Measurements from ENCODE around the gene CFAP58. TPM values are rescaled to one million over a fixed set of nuclear protein-coding genes. Genes with fewer than 3 reads are reported as not detected.

CFAP58 gene
- total and polyA plus RNA-seq, 2 of the 13 experiments (the other 11 are each of a cell fraction or from before 2014, with no cell fraction given): 0.03 TPM; not detected in 1

GRCh38 chr10:104337985-104338735 is 15.5 kb upstream of the CFAP58 start, which contains the start of gene ITPRIP (continued):
- TF ChIP-seq ZNF597 (CRISPR knock-in tag; IDR thresholded peaks at IDR 0.05): no peak
- TF ChIP-seq ZNF570 (CRISPR knock-in tag; IDR thresholded peaks at IDR 0.05; ENCODE audit: borderline replicate concordance): no peak
- TF ChIP-seq MYNN (CRISPR knock-in tag; IDR thresholded peaks at IDR 0.05; ENCODE audit: low read depth): no peak
- TF ChIP-seq ZHX1 (CRISPR knock-in tag; IDR thresholded peaks at IDR 0.05; ENCODE audit: low read depth): no peak
- TF ChIP-seq ZFP1 (CRISPR knock-in tag; IDR thresholded peaks at IDR 0.05): no peak

- DNase-seq (ENCODE audit: low spot score): peak; percentile 56
- peak overlapping the region; percentile 75 to 89 (median 81) for H3K4me3 ChIP-seq (replicated peaks in 1 of 3; ENCODE audit: insufficient read depth in 1 of 3, low read depth in 2 of 3, low read length in 3 of 3)
- in situ Hi-C loops (cut with HindIII; ENCODE audit: extremely low pct_ligation_motif_present, low pct_unique_long_range_greater_than_20kb) (no loop called here), intact Hi-C loops (cut with micrococcal nuclease; ENCODE audit: unreplicated experiment) (no loop called here)
- peak overlapping the region; percentile 79 for H3K4me2 ChIP-seq (ENCODE audit: low read depth, low read length)
- CTCF ChIA-PET (ENCODE audit: low intra/inter-chr PET ratio, low total read pairs): no interaction called here
- H3K27me3 ChIP-seq (ENCODE audit: control insufficient read depth in 1 of 2, insufficient read depth in 2 of 2, low read length in 2 of 2): peaks cover 0 to 21% of the 10 kb centered on the region in 2 experiments; a peak in 3 of 5 replicates
- FAIRE-seq: no peak
- H4K20me1 ChIP-seq (ENCODE audit: insufficient read depth, low read length): no peaks in the 10 kb centered on the region
- TF ChIP-seq RARA (CRISPR knock-in tag; IDR thresholded peaks at IDR 0.05) (peak; percentile 45), MEIS1 (CRISPR knock-in tag; IDR thresholded peaks at IDR 0.05; ENCODE audit: borderline replicate concordance) (no peak), HNF4A (CRISPR knock-in tag; IDR thresholded peaks at IDR 0.05) (peak; percentile 28; the same call in 1 of the 2 replicates), TEAD3 (CRISPR knock-in tag; optimal IDR thresholded peaks at IDR 0.05; ENCODE audit: borderline replicate concordance) (peak; percentile 60)
- POLR2A ChIA-PET: interaction anchor here (1.2 kb wide), 1 partner anchor 10 kb away, joined by 4 read pairs; no protein-coding TSS in a partner anchor
- peak overlapping the region; percentile 40; the same call in 1 of the 2 replicates for H3K9ac ChIP-seq (ENCODE audit: insufficient read depth, low read depth, low read length)
- H3K9me3 ChIP-seq (ENCODE audit: low read length): no peaks in the 10 kb centered on the region
- no peaks in the 10 kb centered on the region for H3K36me3 ChIP-seq (replicated peaks in 1 of 2; ENCODE audit: control insufficient read depth in 1 of 2, insufficient read depth in 2 of 2, low read length in 2 of 2)
- 8% methylated on average over 11 of the region's 11 CpGs for WGBS (ENCODE audit: low lambda C conversion rate)
- peak; percentile 36; the same call in 2 of the 3 replicates for ATAC-seq
- BruUV-seq (replicated peaks): no TSS peak
- no peak overlapping the region for H2AFZ ChIP-seq (ENCODE audit: low read length)
- H3K4me1 ChIP-seq (ENCODE audit: insufficient read depth, low read length): peaks cover 59% of the 10 kb centered on the region
- no peak overlapping the region for H3K27ac ChIP-seq (ENCODE audit: extremely low read length, insufficient read depth, low read length)
- no peaks in the 10 kb centered on the region for H3K79me2 ChIP-seq (ENCODE audit: insufficient read depth, low read length)
These were observed 14.0 kb upstream of the CFAP58 start for GRCh38 chr10:104339469-104340110.
